Measurements from ENCODE around the gene BCL11A.
"Not testable (repeated sequence)": the region's sequence is repeated elsewhere in the genome, so short reads cannot be mapped to it uniquely, and the experiment has no call there.

BCL11A gene

DNA sequence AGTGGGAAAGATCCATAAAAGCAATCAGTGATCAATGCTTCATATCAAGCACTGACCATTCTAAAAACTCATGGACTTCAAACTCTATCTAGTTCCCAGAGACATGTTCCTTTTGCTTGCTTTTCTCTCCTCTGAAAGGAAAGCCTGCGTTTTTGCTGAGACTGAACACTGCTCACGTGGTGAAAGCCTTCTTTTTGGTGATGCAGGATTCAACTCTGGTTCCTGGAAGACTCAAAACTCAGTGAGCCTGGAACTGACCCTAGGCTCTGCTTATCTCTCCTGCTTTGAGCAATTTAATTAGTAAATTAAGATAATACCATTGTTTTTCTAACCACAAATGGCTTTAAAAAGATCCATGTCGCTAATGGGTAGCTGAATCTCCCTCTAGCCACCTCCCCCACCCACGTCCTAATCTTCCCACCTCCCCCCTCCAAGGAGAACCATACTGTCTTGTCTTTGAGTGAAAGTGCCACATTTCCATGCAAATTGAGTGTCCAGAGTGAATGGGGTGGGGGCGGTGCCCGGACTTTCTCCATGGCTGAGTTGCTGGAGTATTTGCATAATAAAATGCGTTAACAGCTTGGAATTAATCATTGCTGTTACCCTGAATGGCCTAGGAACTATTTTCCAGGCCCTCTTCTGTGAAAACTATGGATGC is 130.5 kb downstream of the BCL11A start:
- DNase-seq, result no peak

DNA sequence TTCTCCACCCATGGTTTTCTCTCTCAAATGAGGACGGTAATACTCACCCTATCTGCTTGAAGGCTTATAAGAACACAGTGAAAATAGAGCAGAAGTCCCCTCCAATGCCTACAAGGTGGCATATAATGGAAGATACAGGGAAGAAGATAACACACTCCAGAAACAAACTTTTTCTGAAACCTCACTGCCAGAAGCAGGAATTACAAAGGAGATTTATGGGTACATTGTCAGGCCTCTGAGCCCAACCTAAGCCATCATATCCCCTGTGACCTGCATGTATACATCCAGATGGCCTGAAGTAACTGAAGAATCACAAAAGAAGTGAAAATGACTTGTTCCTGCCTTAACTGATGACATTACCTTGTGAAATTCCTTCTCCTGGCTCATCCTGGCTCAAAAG is 136.2 kb downstream of the BCL11A start:
- DNase-seq, result not testable (repeated sequence)

DNA sequence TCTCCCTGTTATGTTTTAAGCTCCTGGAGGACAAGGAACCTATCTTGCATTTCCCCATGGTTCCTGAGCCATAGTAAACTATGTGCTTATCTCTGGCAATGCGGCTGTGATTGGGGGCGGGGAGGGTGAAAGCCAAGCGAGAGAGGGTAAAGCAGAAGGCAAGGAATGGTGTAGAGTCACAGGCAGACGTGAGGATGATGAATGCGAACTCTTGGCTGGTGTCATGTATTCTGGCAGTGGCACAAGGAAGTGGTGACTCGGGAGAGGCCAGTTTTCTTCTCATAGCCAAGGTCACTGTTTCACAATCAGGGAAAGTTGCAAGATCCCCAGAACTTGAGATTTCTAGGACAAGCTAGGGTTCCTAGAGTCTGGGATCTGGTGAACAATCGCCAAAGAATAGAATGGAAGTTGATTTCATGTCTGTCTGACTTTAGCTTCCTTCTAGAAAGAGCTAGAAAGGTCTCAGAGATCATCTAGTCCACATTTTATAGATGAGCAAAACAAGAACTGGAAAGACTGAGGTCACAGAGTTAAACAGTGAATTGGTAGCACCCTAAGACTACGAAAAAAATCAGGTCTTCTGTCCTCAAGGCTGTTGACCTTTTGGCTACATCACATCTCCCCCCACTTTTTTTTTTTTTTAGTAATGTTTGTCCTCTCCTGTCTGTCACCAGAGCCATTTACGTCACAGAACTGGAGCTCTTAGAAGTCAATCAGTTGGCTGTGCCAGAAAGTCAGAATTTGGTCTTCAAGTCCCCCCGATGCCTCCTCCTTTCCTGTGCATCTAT is 137.0 kb downstream of the BCL11A start:
- DNase-seq, result no peak

DNA sequence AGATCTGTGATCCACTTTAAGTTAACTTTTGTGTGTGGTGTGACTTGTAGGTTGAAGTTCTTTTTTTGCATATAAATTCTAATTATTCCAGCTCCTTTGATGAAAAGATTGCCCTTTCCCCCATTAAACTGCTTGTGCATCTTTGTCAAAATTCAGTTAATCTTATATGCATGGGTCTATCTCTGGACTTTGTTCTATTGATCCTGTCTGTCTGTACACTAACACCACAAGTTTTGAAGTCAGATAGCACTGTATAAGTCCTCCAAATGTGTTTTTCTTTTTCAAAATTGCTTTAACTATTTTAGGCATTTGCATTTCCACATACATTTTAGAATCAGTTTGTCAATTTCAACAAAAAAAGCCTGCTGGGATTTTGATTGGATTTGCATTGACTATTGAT is 137.6 kb downstream of the BCL11A start:
- DNase-seq, result no peak

DNA sequence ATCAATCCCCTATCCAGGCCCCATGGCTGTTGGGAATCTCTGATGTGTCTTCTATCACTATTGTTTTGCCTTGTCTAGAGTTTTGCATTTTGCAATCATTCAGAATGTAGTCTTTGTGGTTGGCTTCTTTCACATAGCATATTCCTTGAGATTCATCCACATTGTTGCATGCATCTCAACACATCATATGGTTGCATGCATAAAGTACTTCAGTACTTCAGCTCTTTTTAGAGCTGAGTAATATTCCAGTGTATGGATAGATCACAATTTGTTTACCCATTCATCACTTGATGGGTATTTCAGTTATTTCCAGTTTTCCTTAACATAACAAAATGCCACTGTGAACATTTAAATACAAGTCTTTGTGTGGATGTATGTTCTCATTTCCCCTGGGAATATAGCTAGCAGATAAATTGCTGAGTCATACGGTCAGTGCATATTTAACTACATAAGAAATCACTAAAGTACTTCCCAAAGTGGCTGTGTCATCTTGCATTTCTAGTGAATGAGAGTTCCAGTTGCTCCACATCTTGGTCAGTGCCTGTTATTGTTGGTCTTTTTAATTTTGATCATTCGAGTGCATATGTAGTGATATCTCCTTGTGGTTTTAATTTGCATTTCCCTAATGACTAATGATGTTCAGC is 138.8 kb downstream of the BCL11A start:
- no peak for DNase-seq

DNA sequence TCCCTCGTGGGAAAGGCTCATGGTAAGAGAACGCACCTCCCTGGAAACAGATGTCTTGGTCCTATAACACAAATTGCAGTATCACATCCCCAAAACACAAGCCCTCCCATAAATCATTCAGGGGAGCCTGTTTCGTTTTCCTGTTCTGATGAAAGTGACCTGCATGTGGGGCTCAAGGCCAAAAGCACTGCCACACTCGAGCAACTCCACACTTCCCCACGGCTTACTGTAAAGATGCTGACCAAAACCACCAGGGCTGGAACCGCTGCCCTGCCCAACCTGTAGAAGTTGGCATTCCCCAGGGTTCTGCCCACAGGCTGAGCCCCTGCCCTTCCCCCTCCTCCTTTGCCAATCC is 139.7 kb downstream of the BCL11A start:
- DNase-seq, result no peak

DNA sequence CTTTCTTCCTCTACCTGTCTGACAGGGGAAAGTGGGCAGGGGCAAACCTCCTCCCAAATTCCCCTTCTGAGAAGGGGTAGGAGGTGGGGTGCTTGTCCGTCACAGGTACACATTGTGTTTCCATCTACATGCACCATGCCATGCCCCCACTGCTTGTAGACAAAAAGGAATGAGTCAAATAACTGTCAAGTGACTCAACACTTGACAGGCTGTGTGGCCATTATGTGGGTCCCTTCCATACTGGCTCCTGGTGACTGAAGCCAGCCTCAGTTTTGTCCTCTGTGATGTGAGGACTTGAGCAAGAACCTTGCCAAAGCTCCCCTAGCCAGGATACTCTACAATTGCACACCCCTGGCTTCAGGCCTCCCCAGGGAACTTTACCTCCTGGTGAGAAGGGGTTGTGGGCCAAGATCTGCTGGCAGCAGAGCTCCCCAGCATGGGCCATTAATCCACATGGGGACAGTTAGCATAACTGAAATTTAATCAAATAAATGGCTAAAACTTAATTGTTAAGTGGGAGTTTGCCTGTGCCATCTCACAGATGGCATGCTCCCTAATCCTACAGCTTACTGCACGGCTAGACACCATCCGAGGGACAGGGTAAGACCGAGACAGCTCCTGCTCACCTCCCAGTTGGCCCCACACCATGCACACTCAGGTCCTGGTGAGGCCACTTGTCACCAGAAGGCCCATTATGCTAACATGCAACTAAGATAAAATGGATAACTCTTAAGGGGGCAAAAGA is 140.2 kb downstream of the BCL11A start:
- DNase-seq, result no peak

DNA sequence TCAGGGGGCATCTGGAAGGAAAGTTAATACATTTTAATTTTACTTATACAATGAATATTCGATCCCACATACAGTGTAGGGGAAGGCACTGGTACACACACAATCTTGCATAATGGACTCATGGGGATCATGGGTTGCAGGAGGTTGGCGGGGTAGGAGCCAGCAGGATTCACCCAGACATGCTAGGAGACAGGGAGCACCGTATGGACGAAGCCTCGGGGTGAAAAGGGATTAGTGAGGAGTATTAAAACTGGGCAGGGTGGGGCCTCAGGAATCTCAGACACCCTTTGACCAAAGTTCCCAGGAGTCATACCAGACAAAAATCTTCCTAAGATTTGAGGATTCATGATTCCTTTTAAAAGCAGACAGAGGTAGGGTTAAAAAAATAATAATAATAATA is 140.8 kb downstream of the BCL11A start:
- DNase-seq, result no peak

DNA sequence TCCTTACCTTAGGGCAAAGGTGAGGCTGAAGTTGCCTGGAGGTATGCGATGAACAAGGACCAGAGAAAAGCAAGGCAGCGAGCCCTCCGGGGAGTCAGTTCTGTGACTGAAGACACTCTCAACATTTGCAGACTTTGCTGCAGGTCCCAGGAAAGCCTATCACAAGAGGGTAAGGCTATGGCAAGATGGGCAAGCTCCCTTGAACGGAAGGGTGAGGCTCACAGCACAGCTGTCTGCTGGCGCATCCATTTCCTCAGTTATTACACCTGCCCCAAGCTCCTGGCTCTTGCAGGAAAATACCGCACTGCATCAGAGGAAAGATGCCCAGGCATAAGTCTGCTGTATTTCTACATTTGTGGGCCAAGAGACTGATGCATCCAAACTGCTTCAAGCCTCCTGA is 141.4 kb downstream of the BCL11A start:
- DNase-seq, result no peak

DNA sequence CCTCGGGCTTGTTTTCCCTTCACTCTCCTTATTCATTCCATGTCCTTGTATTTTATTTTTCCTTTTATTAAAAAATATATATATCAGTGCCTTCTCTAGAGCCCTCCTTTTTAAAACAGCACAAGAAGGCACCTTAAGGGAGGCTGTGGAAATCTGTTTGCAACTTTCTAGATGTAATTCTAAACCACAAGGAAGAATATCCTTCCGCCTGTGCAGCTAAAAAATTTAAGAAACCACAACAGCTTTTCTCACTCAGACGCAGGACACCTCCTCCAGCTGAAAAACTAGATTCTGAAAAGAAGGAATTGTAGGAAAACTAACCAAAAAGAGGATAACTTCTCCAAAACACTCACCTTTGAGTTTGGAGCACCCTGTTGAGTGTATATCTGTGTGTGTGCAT is 142.2 kb downstream of the BCL11A start:
- no peak for DNase-seq

DNA sequence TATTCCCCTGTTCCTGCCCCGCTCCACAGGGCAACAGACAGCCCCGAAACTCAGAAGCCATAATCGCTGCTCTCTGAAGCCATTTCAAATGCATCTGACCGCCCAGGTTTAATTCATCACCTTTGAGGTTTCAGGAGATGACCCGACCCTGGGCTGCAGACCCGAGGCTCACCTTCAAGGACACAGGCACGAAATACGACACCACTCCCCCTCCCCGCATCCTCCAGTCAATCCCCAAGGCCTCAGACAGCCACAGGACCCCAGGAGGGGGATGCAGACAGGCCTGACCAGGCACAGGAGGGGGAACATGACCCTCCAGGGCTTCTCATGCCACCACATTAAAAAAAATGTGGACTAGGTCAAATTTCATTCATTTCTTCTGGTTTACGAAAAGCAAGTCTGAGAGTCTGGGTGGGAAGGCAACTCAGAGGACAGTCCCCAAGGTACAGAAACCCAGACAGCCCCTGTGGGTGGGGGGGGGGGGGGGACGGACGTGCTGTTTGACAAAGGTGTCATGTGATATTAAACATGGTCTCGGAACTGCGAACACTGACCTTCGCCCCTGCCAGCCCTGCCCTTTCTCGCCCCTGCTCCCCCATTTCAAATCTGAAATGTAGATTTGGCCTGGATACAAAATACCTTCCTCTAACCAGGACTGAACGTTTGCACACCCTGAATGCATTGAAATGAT is 142.9 kb downstream of the BCL11A start:
- DNase-seq, result no peak

DNA sequence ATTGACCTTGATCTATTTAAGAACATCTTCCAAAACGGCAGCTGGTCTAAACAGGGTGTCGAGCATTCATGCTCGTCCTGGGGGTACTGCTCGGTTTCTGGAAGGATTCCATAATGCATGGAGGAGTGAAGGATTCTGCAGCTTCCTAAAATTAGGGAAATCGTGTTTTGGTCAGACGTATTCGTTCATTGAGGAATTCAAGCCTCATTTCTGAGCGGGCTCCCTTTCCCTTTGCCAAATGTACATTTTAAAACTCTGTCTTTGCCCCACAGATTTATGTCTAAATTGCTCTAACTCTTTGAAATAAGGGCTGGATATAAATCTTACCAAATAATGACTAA is 144.0 kb downstream of the BCL11A start:
- no peak for DNase-seq

DNA sequence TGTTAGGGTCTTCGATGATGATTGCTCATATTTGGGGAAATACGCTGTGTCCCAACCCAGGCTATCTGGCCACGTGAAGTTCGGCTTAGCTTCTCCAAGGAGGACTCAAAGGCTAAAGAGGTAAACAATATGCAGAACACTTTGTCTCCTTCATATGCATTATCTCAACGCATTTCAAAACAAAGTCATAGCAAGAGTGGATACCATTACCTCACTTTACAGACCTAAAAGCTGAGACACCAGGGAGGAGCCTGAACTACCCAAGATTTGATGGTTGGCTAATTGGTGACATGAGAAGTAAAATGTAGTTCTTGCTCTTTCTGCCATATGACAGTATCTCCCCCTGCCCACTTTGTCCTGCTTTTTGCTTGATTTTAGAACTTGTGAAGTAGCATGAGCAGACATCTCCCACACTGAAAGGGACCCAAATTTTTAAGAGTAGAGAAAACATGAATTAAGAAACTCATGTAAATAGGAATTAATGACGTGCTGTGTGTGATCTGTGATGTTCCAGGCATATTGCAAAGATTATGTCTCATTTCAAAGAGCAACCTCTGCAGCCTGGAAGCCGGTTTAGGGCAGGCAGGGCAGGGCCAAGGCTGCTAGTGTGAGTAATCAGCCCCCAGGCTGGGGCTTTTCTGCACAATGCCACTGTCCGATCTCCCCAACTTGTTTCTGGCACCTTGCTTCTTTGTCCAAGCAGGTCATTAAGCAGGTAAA is 144.5 kb downstream of the BCL11A start:
- no peak for DNase-seq

DNA sequence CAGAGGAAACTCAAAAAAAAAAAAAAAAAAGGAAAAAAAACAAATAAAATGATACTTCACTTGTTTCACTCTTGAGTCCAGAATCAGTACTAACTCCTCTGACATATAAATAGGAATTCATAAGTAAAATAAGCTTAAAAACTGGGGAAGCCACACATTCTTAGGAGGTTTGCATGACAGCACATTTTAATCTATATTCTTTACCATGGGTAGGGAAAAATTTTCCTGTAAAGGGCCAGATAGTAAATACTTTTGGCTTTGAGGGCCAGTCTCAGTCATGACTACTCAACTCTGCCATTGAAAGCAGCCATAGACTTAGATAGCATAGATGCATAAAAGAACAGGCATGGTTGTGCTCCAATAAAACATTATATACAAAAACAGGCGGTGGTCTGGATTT is 145.2 kb downstream of the BCL11A start:
- no peak for DNase-seq

DNA sequence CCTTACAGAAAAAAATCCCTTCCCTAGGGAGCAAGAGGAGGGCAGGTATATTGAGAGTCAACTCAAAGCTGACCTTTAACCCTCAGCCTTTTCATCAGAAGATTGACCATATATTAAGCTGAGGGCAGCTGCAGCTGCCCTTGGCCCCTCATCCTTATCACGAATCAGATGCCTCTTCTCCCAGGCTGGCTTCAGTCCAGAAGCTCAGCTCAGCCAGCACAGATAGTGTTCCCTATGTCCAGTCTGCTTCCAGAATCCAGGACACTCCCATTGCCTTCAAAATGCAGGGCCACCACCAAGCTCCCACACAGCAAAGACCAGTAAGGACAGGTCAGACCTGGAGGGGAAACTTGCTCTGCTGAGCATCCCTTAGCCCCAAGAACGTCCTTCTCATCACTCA is 146.1 kb downstream of the BCL11A start:
- no peak for DNase-seq

DNA sequence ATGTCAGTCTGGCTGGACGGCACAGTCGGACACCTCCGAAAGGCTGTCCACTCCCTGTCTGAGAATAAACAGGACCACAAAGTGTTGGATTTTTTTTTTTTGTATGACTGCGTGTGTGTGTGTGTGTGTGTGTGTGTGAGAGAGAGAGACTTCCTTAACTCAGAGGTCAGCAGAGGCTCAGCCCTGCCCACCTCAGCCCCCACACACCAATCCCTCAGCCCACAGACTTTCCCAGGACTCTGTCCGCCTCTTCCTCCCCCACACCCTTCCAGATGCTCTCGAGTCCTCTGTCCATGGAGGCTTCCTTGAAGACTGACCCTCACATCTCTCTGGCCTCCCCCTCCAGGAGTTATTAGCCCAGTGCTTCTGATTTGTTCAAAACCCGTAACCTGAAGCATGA is 147.3 kb downstream of the BCL11A start:
- no peak for DNase-seq

DNA sequence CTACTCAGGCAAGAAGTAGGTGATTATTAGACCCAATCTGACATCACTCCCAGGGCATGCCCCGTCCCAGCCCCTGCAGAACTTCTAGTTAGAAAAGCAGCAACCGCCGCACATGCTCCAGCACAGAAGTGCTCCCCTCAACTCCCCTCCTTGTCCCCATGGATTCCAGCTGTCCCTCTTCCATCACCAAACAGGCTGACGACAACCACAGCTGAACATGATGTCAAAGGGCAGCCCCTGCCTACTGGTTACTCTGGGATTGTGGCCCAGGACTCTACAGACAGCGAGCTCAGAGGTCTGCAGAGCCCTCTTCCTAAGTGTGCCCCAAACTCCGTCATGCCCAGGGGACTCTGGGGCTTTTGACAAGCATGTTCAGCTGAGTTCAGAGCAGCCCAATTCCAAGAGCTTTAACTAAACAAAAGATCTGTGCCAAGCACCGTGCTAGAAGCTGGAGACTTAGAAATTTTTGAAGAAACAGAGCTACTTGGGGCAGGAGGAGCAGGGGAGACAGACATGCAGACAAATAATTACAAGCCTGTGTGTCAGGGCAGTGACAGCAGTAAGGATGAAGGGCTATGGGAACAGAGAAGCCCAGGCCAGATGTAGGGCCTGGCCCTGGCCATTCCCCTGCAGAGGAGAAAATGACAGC is 148.1 kb downstream of the BCL11A start:
- DNase-seq, result no peak

Data from NCI-H146 (cell line).